Tibial artery (tissue), 4 donors: ENCODE measurements around the gene CHCHD5.
A peak's percentile ranks its signal among the peaks of the same experiment; 100 is the strongest.

Experiments
- DNase-seq, 2 donors: peaks; one replicate each; pipeline ENCODE4 v3.0.0-alpha.2; 2019
- H3K27ac ChIP-seq, 2 donors: fragments of 200-600 bp; sonication (generic) in 1 of 2; 1 replicate in 1 of 2; 2 replicates in 1 of 2; pipeline ENCODE4 v1.5.1; 2018 to 2019; ENCODE audit warnings: mild to moderate bottlenecking in 1 of 2
- H3K27me3 ChIP-seq, 2 donors: fragments of 200-600 bp; sonication (generic) in 1 of 2; one replicate each; pipeline versions ENCODE4 v1.5.1 to v1.6.0; 2016 to 2019
- H3K36me3 ChIP-seq, 3 donors: fragments of 200-600 bp; sonication (generic) in 2 of 3; one replicate each; pipeline ENCODE4 v1.5.1; 2016 to 2019; ENCODE audit warnings: mild to moderate bottlenecking in 2 of 3
- H3K4me1 ChIP-seq, 4 donors: fragments of 200-600 bp; sonication (generic) in 2 of 4; 1 replicate in 3 of 4; 2 replicates in 1 of 4; pipeline ENCODE4 v1.5.1; 2016 to 2019
- H3K4me3 ChIP-seq, 2 donors: fragments of 200-600 bp; sonication (generic) in 1 of 2; 1 replicate in 1 of 2; 2 replicates in 1 of 2; pipeline ENCODE4 v1.5.1; 2018 to 2019; ENCODE audit warnings: mild to moderate bottlenecking in 2 of 2
- H3K9me3 ChIP-seq, 3 donors: fragments of 200-600 bp; sonication (generic) in 1 of 3; one replicate each; pipeline ENCODE4 v1.5.1; 2016 to 2019
- CTCF ChIP-seq, 2 experiments: fragments of 200-600 bp in 1 of 2; fragments of 450-650 bp in 1 of 2; IDR thresholded peaks; one replicate each; pipeline ENCODE4 v1.5.1; 2017 to 2019; ENCODE audit warnings: antibody characterized with exemption in 2 of 2, mild to moderate bottlenecking in 1 of 2, moderate library complexity in 1 of 2
- intact Hi-C: fragments of 100-400 bp; cut with DNase I; formaldehyde crosslinking; loops from one replicate; pipeline ENCODE4 v1.15.0; 2023; ENCODE audit warnings: low total_unique reads

The CHCHD5 gene

GRCh38 chr2:112582314-112582746, 2.1 kb upstream of the CHCHD5 start:
- Histone ChIP-seq H3K27ac (no peak overlapping the region), H3K4me3 (no peak overlapping the region), H3K36me3 (peaks cover 0 to 9% (median 6%) of the 10 kb centered on the region in 3 donors), H3K27me3 (no peaks in the 10 kb centered on the region), H3K9me3 (no peaks in the 10 kb centered on the region), H3K4me1 (peaks cover 0 to 19% (median 13%) of the 10 kb centered on the region in 4 donors)
- peak; percentile 55 to 65 for TF ChIP-seq CTCF (IDR thresholded peaks at IDR 0.05)
- intact Hi-C loops = loop anchor here (5.0 to 10.0 kb wide), 2 partner anchors 62 to 100 kb away; partner anchors contain the start of genes SLC20A1 and TTL
- no peak for DNase-seq

GRCh38 chr2:112583497-112584133, 794 bp upstream of the CHCHD5 start:
- DNase-seq = peak in 1 of 2 donors; percentile 23
- intact Hi-C loops = loop anchor here (5.0 to 10.0 kb wide), 2 partner anchors 61 to 101 kb away; partner anchors contain the start of genes SLC20A1 and TTL
- Histone ChIP-seq H3K4me1 (peaks cover 0 to 19% (median 13%) of the 10 kb centered on the region in 4 donors), H3K4me3 (peak overlapping the region; percentile 63 to 76), H3K36me3 (peaks cover 1 to 19% (median 6%) of the 10 kb centered on the region in 3 donors), H3K27ac (peak overlapping the region; percentile 92 to 94), H3K9me3 (no peaks in the 10 kb centered on the region), H3K27me3 (no peaks in the 10 kb centered on the region)
- no peak for TF ChIP-seq CTCF (IDR thresholded peaks at IDR 0.05)

GRCh38 chr2:112584891-112585250, 462 bp downstream of the CHCHD5 start:
- Histone ChIP-seq H3K27ac (peak overlapping the region; percentile 92 to 94), H3K4me1 (peaks cover 0 to 19% (median 13%) of the 10 kb centered on the region in 4 donors), H3K4me3 (peak overlapping the region; percentile 63 to 76), H3K9me3 (no peaks in the 10 kb centered on the region), H3K27me3 (no peaks in the 10 kb centered on the region), H3K36me3 (peaks cover 6 to 31% (median 10%) of the 10 kb centered on the region in 3 donors)
- TF ChIP-seq CTCF (IDR thresholded peaks at IDR 0.05) = no peak
- DNase-seq = no peak
- intact Hi-C loops = loop anchor here (5.0 to 10.0 kb wide), 2 partner anchors 60 to 103 kb away; partner anchors contain the start of genes SLC20A1 and TTL

GRCh38 chr2:112585400-112585799, 991 bp downstream of the CHCHD5 start:
- intact Hi-C loops = loop anchor here (10.0 kb wide), 1 partner anchor 59 kb away; the partner anchor contains the start of gene SLC20A1

GRCh38 chr2:112585873-112586464, 1.6 kb downstream of the CHCHD5 start:
- Histone ChIP-seq H3K27me3 (no peaks in the 10 kb centered on the region), H3K36me3 (peaks cover 6 to 36% (median 10%) of the 10 kb centered on the region in 3 donors), H3K4me3 (no peak overlapping the region), H3K4me1 (peaks cover 0 to 19% (median 13%) of the 10 kb centered on the region in 4 donors), H3K27ac (no peak overlapping the region), H3K9me3 (no peaks in the 10 kb centered on the region)
- DNase-seq = no peak
- intact Hi-C loops = loop anchor here (10.0 kb wide), 1 partner anchor 59 kb away; the partner anchor contains the start of gene SLC20A1
- no peak for TF ChIP-seq CTCF (IDR thresholded peaks at IDR 0.05)

More at GRCh38 chr2:112585400-112585799, 991 bp downstream of the CHCHD5 start:
- peak overlapping the region; percentile 63 to 76 for H3K4me3 ChIP-seq
- H3K9me3 ChIP-seq = no peaks in the 10 kb centered on the region
- peaks cover 0 to 19% (median 13%) of the 10 kb centered on the region in 4 donors for H3K4me1 ChIP-seq
- no peak for TF ChIP-seq CTCF (IDR thresholded peaks at IDR 0.05)
- DNase-seq = no peak
- H3K27me3 ChIP-seq = no peaks in the 10 kb centered on the region
- H3K27ac ChIP-seq = peak overlapping the region; percentile 92 to 94
- H3K36me3 ChIP-seq = peaks cover 6 to 36% (median 10%) of the 10 kb centered on the region in 3 donors
